NT2/D1 (cell line): Measurements from ENCODE around the gene ARHGEF19.

Experiments
- DNase-seq: peaks from one replicate; pipeline ENCODE4 v3.0.0-alpha.2; 2011; ENCODE audit warnings: low read depth, low spot score
- H3K27me3 ChIP-seq: 2 replicates; pipeline ENCODE4 v1.6.0; 2011; ENCODE audit warnings: mild to moderate bottlenecking; ENCODE audit not compliant: insufficient read length, insufficient read depth
- H3K36me3 ChIP-seq: 2 replicates; pipeline ENCODE4 v1.6.1; 2011; ENCODE audit warnings: mild to moderate bottlenecking, low read length, mixed read lengths; ENCODE audit not compliant: insufficient read depth, insufficient read length
- H3K4me1 ChIP-seq: 2 replicates; pipeline ENCODE4 v1.5.1; 2011; ENCODE audit not compliant: insufficient read depth, insufficient read length
- H3K4me3 ChIP-seq: 2 replicates; pipeline ENCODE4 v1.5.1; 2011; ENCODE audit warnings: low read depth; ENCODE audit not compliant: insufficient read length
- H3K9ac ChIP-seq: 2 replicates; pipeline ENCODE4 v1.6.0; 2011; ENCODE audit warnings: low read depth; ENCODE audit not compliant: insufficient read length
- H3K9me3 ChIP-seq: 2 replicates; pipeline ENCODE4 v1.5.1; 2011; ENCODE audit warnings: mild to moderate bottlenecking, low read length; ENCODE audit not compliant: insufficient read depth
- SUZ12 ChIP-seq: IDR thresholded peaks from 2 replicates; pipeline ENCODE4 v1.6.1; 2011; ENCODE audit not compliant: insufficient read length, insufficient read depth; ENCODE audit errors: extremely low read depth
- YY1 ChIP-seq: IDR thresholded peaks from 2 replicates; pipeline ENCODE4 v1.6.1; 2011; ENCODE audit not compliant: insufficient read length, insufficient read depth
- ZNF274 ChIP-seq: IDR thresholded peaks from 2 replicates; pipeline ENCODE4 v1.6.1; 2011; ENCODE audit warnings: mild to moderate bottlenecking, low read depth, low read length

The ARHGEF19 gene

DNA sequence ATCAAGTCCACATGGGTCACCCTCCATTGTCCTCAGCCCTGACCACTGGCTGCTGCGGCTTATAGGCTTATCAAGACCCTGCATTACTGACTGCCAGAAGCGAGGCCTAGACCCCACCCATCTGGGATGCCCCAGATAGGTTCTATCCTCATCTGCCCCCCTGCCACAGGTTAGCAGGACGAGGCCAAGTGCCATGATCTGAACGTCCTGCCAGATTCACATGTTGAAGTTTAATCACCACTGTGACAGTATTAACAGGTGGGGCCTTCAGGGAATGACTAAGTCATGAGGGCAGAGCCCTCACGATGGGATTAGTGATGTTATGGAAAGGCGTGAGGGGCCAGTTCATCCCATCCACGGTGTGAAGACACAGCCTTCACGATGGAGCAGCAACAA, 30.8 kb upstream of the ARHGEF19 start:
- no peak for TF ChIP-seq ZNF274
- no peak for TF ChIP-seq YY1
- TF ChIP-seq SUZ12, result no peak
- no peaks in the 10 kb centered on the region for H3K4me1 ChIP-seq

GRCh38 chr1:16242556-16243214, 30.2 kb upstream of the ARHGEF19 start:
- no peak overlapping the region for H3K9ac ChIP-seq
- H3K4me3 ChIP-seq, result no peak overlapping the region
- H3K4me1 ChIP-seq, result no peaks in the 10 kb centered on the region
- TF ChIP-seq YY1, result no peak
- no peak for TF ChIP-seq SUZ12
- no peak for TF ChIP-seq ZNF274
- peaks cover 3% of the 10 kb centered on the region for H3K36me3 ChIP-seq
- no peak for DNase-seq
- H3K27me3 ChIP-seq, result no peaks in the 10 kb centered on the region
- no peaks in the 10 kb centered on the region for H3K9me3 ChIP-seq

More for the DNA sequence above, 30.8 kb upstream of the ARHGEF19 start:
- DNase-seq, result no peak
- Histone ChIP-seq H3K9me3 (no peaks in the 10 kb centered on the region), H3K9ac (no peak overlapping the region), H3K36me3 (peaks cover 7% of the 10 kb centered on the region), H3K27me3 (no peaks in the 10 kb centered on the region), H3K4me3 (no peak overlapping the region)

DNA sequence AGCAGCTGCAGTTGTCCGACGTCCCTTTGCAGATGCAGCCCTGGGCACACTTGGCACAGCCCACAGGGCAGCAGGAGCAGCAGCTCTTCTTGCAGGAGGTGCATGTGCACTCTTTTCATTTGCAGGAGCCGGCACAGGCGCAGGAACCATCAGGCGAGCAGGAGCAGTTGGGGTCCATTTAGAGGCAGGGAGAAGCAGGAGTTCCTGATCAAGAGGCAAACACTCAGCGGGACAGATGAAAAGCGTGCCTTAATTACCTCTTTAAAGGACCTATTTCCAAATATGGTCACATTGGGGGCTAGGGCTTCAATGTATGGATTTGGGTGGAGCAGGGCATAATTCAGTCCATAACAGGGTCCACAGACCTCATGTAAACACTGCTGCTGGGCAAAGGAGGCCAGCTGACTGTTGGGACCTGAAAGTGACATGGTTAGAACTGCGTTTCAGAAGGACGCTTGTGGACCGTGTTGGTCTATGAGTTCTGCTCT, 28.8 kb upstream of the ARHGEF19 start:
- no peak for DNase-seq

DNA sequence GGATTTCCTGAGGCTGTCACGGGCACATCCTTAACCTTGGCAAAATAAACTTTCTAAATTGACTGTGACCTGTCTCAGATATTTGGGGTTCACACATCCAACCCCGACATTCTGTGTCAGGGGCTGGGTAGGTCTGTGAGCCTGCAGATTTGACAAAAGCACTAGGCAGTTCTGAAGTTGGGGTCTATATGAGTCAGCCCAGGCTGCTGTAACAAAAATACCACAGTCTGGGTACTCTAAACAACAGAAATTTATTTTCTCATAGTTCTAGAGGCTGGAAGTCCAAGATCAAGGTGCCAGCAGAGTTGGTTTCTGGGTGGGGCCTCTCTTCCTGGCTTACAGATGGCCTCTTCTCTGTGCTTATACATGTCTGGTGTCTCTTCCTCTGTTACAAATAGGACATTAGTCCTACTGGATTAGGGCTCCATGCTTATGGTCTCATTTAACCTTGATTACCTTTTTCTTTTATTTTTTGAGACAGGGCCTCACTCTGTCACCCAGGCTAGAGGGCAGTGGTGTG, 27.6 kb upstream of the ARHGEF19 start:
- Histone ChIP-seq H3K9me3 (no peaks in the 10 kb centered on the region), H3K4me1 (peaks cover 3% of the 10 kb centered on the region), H3K4me3 (no peak overlapping the region), H3K9ac (no peak overlapping the region), H3K36me3 (no peaks in the 10 kb centered on the region), H3K27me3 (peaks cover 10% of the 10 kb centered on the region)
- no peak for DNase-seq
- TF ChIP-seq SUZ12 (no peak), ZNF274 (no peak), YY1 (no peak)

More for the DNA sequence above, 28.8 kb upstream of the ARHGEF19 start:
- no peaks in the 10 kb centered on the region for H3K9me3 ChIP-seq
- H3K36me3 ChIP-seq, result peaks cover 3% of the 10 kb centered on the region
- no peaks in the 10 kb centered on the region for H3K4me1 ChIP-seq
- TF ChIP-seq YY1, result no peak
- TF ChIP-seq SUZ12, result no peak
- TF ChIP-seq ZNF274, result no peak
- no peak overlapping the region for H3K4me3 ChIP-seq
- no peak overlapping the region for H3K9ac ChIP-seq
- peaks cover 5% of the 10 kb centered on the region for H3K27me3 ChIP-seq

GRCh38 chr1:16237343-16237830, 24.9 kb upstream of the ARHGEF19 start:
- DNase-seq, result no peak
- TF ChIP-seq YY1, result no peak
- no peak for TF ChIP-seq ZNF274
- no peak for TF ChIP-seq SUZ12

GRCh38 chr1:16236511-16237342, 24.3 kb upstream of the ARHGEF19 start, which contains the start of gene CPLANE2:
Gene CPLANE2 (minus strand): TSS chr1:16237183. CDS start chr1:16236742, 441 bp downstream.
- Histone ChIP-seq H3K36me3 (no peaks in the 10 kb centered on the region), H3K4me3 (peak within 1 kb of the TSS; percentile 63), H3K9ac (peak within 1 kb of the TSS; percentile 79), H3K27me3 (peaks cover 10% of the 10 kb centered on the region), H3K9me3 (no peaks in the 10 kb centered on the region), H3K4me1 (peaks cover 6% of the 10 kb centered on the region)
- DNase-seq, result peak; percentile 76
- TF ChIP-seq YY1 (no peak), SUZ12 (no peak), ZNF274 (no peak)

More at GRCh38 chr1:16237343-16237830, 24.9 kb upstream of the ARHGEF19 start:
- Histone ChIP-seq H3K9ac (peak overlapping the region; percentile 57), H3K9me3 (no peaks in the 10 kb centered on the region), H3K36me3 (no peaks in the 10 kb centered on the region), H3K27me3 (peaks cover 10% of the 10 kb centered on the region), H3K4me3 (peak overlapping the region; percentile 63), H3K4me1 (peaks cover 3% of the 10 kb centered on the region)
